NCI-H187 (cell line): Measurements from ENCODE around the gene KRT28.

ENCODE experiments used
- DNase-seq, 2 experiments: peaks; one replicate each; lab custom pipeline; 2025; lab: John Stamatoyannopoulos, UW

KRT28 gene, protein sequence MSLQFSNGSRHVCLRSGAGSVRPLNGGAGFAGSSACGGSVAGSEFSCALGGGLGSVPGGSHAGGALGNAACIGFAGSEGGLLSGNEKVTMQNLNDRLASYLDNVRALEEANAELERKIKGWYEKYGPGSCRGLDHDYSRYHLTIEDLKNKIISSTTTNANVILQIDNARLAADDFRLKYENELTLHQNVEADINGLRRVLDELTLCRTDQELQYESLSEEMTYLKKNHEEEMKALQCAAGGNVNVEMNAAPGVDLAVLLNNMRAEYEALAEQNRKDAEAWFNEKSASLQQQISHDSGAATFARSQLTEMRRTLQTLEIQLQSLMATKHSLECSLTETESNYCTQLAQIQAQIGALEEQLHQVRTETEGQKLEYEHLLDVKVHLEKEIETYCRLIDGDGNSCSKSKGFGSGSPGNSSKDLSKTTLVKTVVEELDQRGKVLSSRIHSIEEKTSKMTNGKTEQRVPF

DNA sequence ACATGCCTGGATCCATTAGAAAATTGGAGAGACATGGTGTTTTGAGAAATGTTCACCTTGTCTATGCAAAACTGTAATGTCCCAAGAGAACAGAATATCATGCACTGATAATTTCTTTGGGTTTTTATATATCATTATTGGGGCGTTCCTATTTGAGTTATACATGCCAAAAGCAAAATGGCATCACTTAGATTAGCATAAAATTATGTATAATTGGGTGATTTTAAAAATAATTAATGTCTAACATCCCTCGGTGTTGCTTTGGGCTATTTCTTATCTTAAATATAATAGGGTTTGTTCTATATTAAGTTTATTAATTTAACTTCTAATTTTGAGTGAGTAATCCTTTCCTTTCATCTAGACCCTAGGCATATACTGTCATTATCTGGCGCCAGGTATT is at the start of gene KRT28:
Gene KRT28 (minus strand): TSS at position 101 of the 400 bp plus-strand sequence. CDS start 66 bp downstream, at position 35.
- DNase-seq: no peak

DNA sequence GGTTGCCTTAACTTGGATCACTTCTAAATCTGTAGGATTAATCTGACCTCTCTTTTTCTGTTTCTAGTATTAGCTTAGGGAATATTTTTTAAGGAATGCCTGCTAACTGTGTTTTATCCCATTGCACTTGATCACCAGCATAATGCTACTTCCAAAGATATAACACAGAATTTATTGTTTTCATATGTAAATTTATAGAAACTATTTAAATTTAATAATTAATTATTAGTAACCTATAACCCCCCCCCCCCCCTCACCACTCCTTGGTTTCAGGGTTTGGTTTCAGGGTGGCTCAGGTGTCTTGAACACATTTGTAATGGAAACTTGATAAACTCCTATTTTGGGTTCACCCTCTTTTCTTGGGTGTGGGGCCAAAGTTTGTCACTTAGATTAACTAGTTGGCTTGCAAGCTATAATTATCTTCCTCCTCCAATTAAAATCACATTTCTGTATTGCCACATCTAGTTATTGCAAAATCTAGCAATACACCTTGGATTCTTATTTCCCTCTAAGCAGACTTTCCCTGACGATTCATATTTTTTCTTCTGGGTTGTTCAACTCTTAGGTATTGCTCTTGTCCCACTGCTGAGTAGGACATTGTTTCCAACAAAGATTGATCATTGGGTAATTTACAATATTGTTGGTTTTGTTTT is 49.0 kb upstream of the KRT28 start:
- no peak for DNase-seq

DNA sequence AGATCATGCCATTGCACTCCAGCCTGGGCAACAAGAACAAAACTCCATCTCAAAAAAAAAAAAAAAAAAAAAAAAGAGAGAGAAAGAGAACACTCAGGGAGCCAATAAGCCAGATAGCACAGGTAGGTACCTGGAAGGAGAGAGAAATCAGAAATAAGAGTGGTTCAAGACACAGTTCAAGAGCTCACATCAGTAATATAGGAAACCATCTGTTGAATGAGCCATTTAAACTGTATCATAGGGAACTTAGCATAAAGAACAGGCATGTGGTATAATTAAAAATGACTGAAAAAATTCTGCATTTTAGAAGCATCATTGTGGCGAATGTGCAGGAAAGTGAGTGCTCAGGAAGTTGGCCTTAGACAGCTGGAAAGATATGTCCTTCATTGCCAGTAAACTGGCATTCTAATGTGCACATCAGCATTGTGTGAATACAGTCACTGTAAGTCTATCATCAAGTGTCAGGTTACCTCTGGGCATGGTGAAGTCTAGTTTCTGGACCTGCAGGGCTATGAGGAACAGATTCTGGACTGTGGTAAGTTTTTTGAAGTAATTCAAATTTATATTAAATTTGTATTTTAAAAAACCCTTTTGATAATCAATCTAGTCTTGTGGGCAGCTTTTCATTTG is 46.9 kb upstream of the KRT28 start:
- no peak for DNase-seq

DNA sequence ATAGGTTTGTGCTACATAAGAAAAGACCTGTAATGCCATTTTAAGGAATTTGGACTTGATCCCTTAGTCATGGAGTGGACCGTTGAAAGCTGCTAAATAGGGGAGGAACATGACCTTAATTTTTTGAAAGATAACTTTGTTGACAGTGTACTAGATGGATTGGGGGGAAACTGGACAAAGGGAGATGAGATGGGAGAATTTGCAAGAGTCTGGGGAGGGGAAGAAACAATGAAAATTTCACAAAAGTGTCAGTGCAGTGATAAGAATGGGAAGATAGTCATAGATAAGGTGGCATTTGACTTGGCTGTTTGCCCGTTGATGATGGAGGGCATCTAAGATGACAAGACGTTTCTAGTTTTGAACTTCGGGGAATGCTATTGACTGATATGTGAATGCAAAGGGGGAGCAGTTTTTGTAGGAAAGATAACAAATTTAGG is 44.9 kb upstream of the KRT28 start:
- DNase-seq: no peak

DNA sequence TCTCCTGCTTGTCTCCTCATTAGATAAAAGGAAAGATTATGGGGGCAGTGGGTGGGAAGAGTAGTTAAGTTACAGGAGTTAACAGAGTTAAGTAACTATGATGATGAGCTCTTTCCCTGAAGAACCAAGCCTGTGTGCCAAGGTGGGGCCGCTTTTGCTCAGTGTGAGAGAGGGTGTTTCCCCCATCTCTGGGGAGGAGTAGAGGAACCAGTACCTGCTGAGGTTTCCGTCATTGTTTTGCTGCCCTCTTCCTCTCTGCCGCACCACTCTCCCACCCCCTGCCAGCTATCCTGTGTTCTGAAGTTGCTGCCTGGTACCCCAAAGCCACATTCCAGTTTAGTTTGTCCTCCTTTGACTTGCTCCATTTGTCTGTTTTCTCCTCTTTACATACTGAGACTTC is 43.5 kb upstream of the KRT28 start:
- DNase-seq: no peak

DNA sequence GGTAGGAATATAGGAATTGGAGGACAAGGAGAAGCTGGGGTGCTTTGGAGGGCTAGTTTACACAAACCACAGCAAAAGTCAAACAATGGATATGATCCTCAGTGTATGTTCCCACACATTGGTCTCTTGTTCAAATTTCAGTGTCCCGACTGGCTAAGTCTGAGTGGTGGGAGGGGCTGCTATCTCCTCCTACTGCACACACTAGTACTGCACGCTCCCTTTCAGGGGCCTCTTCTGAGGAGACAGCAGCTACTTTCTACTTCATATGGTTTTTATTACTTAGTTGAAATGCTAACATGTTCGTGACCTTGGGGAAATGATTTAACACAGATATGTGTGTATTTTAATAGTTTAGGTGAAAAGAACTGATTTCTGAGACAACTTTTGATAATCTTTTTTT is 41.5 kb upstream of the KRT28 start:
- no peak for DNase-seq

DNA sequence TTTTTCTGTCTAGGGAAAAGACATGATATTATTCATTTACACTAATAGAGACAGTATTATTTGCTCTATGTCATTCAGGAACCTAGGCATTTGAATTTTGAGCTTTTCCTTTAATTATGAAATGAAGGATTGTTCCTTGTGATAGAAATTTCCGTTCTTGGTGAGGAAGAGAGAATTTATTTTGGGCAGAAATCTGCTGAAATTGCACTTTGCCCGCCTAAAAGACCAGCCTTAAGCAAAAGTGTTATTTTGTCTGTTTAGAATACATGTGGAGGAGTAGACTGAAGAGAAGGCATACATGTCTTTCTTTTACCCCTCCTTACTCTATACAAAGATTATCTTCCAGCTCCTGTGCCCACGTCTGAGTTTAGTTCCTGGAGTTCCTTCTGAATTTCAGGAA is 39.4 kb upstream of the KRT28 start:
- no peak for DNase-seq

DNA sequence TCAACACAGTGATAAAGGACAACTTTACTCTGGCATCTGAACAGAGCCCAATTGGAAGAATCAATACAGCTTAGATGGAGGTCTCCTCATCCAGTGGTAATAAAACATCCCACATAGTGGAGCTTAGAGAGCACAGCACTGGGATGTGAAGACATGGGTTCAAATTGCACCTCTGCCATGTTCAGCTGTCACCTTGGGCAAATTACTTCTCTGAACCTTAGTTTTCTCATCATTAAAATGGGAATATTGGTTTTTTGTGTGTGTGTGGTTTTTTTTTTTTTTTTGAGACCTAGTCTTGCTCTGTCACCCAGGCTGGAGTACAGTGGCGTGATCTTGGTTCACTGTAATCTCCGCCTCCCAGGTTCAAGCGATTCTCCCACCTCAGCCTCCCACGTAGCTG is 36.3 kb upstream of the KRT28 start:
- DNase-seq: no peak

DNA sequence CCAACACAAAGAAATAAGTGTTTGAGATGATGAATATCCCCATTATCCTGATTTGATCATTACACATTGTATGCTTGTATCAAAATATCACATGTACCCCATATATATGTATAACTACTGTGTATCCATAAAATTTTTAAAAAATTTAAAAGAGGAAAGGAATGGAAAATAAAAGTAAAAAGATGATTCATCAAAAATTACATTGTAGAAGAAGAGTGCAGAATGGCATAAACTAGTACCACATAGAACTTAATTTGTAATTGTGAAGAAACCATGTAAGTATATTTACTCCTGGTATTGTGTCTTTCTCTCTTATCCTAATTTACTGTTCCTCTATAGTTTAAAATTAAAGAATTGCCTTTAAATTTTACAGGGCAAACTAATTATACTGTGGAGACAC is 34.1 kb upstream of the KRT28 start:
- DNase-seq: no peak

DNA sequence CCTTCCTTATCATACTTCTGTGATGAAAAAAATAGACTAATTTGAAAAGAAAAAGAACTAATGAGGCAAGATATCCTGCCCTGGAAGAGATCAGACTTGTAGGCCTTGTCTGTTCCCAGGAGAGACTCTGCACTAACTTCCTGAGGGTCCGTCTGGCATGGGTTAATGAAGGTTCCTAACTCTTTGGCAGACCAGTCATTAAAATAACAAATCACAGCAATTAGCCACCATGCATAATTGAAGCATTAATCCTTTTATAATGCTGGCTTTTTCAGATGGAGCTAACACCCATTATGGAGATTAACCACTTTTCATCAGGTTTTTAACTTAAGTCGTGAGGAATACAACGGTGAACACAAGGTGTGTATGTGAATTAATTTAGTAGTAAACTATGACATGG is 33.1 kb upstream of the KRT28 start:
- no peak for DNase-seq

DNA sequence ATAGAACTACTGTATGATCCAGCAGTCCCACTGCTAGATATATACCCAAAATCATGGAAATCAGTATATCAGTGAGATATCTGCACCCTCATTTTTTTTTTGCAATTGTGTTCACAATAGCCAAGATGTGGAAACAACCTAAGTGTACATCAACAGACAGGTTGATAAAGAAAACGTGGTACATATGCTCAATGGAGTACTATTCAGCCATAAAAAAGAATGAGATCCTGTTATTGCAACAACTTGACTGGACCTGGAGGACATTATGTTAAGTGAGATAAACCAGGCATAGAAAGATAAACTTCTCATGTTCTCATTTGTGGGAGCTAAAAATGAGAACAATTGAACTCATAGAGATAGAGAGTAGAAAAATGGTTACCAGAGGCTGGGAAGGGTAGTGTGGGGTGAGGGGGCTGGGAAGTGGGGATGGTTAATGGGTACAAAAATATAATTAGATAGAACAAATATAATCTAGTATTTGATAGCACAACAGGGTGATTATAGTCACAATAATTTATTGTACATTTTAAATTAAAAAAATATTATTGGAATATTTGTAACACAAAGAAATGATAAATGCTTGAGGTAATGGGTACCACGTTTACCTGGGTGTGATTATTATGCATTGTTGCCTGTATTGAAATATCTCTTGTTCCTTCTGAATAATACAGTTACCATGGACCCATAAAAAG is 30.5 kb upstream of the KRT28 start:
- no peak for DNase-seq

DNA sequence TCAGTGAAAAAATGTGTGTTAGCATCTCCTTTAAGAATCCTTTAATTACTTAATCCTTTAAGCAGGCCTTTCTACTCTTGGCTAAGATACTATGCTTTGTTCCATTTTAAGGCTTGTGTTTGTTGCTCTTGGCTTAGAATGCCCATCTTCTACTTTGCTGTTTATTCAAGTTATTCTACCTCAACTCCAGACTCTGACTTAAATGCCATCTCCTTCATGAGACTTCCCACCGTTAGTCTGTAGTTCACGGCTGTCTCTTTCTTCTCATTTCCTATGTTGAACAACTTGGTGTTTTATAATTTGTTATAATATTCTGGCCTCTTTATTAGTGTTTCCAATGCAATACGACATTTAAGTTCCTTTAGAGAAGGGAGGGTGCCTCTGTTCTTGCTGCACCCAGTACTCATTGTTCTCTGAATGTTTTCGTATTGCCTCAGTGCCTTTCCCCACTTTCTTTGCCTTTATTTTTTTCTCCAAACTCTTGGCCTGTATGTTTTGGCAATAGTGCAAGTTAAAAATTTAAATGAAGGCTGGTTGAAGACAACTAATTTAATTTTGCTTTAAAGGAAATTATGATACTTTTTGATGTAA is 28.8 kb upstream of the KRT28 start:
- no peak for DNase-seq

DNA sequence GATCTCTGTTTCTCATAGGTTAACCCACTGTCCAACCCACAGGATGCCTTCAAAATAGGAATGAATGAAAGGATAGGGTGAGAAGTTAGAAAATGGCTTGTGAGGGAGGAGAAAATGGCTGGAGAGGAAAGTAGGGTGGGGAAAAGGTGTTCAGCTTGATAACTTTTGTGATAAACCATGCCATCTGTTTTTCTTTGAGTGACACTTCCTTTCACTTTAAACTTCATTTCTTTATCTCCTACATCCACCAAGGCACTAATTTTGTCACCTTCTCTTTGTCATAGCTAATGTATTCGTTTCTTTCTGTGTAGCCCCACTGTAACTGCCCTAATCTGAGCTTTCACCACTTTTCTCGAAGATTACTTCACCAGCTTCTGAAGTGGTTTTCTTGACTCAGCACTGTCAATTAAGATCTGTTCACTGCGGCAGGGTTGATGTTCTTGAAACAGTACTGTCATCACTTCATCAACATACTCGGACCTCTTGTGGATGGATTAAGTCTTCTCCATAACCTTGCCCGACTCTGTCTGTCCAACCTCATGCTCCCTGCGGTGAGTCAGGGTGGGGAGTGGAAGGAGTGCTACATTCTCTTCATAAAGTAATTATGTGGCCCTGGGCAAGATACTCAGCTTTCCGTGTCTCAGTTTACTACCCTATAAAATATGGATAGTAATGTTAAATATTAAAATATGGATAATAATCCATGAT is 28.1 kb upstream of the KRT28 start:
- no peak for DNase-seq

DNA sequence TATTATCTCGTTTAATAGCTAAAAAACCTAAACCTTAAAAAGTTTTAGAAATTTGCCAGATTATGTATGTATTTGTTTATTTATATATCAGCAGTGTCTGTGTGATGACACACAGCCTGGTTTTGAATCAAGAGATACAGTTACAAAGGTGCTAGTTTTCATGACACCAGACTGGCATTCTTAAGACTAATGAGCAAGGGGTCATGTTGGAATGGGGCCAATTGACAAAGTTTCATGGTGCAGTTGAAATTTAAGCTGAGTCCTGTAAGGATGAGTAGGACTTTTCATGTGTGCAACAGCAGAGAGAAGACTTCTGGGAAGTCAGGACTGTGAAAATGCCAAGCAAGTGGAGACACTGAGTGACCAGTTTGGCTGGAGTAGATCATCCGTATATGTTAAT is 25.8 kb upstream of the KRT28 start:
- DNase-seq: no peak

DNA sequence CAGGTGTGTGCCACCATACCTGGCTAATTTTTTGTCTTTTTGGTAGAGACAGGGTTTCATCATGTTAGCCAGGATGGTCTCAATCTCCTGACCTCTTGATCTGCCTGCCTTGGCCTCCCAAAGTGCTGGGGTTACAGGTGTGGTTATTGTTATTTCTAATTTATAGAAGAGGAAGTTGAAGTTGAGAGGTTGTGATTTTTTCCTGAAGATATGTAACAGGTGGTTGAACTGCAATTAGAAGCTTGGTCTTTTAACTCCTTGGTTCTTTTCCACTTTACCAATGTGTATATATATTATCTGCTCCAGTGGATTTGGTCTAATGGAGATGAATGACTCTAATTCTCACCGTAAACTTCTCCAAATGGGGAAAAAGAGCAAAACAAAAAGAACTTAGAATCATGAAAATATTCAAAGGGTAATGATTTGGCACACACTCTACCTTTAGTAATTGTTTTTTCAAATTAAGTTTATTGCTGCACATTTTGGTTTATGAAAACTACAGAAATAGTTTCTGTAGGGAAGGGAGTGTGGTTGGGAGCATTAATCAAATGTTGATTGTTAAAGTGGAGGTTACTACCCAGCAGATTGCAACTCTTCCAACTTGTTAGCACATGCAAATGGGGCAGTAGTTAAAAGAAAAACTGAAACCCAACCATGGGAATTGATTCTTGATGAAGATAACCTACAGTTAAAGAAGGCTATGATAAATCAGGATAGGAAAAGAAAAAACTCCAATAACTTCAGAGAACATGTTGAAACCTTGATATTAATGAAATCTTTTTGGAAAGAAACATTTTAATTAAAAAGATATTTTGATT is 24.5 kb upstream of the KRT28 start:
- DNase-seq: no peak

DNA sequence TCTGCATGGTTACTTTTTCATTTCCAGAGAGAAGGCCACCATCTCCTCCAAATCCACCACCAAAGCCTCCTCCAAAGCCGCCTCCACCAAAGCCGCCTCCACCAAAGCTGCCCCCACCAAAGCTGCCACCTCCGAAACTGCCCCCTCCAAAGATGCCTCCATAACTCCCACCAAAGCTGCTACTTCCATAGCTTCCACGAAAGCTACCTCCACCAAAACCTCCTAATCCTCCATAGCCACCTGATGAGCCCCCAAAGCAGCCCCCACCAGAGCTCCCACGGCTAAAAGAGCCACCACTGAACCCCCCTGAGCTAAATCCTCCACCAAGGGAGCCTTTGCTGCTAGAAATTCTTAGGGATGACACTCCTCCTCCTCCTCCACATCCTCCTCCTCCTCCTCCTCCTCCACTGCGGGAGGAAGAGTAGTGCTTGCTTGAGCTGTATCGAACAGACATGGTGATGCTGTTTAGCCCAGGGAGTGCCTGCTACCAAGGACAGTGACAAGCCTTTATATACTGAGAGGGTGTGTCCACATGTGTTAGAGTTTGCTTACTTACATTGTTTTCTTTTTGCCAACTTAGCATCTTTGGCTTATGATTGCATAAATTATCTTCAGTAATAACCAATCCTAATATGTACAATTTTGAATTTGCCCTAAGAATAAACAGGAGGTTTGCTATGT is 22.5 kb upstream of the KRT28 start, which contains the start of gene KRT10:
Gene KRT10 (minus strand): TSS at position 483 of the 681 bp plus-strand sequence. CDS start 29 bp downstream, at position 454.
- no peak for DNase-seq

DNA sequence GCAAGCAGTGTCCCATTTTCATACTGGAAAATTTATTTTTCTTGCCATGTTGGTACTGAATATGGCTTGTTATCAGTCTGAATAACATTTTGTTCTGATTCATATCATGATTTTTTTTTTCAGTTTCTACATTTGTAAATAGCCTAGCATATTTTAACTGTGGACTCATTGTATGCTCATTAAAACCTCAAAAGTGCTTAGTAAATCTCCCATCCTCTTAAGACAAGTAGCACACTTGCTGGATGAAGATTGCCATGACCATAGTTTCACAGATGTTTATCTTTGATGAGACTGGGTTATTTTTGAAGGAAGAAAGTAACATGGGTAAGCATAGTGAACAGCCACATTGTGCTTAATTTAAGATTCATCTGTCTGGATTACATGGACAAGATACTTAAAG is 21.8 kb upstream of the KRT28 start:
- DNase-seq: no peak

DNA sequence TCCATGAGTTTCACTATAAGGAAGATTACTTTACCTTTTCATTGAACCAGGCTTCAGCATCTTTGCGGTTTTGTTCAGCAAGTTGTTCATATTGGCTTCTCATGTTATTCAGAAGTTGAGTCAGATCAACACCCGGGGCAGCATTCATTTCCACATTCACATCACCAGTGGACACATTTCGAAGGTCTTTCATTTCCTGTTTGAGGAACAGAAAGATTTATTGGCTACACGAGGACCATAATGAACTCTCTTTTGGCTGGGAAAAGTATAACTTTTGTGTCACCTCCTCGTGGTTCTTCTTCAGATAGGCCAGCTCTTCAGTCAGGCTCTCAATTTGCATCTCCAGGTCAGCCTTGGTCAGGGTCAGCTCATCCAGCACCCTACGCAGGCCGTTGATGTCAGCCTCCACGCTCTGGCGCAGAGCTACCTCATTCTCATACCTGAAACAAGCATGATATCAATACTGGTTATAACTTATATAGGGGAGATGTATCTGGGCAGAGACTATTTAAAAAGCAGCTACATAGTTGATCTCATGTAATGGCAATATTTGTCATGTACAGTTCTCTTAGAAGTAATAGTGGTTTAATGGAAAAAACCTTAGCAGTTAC is 20.6 kb upstream of the KRT28 start:
- no peak for DNase-seq

DNA sequence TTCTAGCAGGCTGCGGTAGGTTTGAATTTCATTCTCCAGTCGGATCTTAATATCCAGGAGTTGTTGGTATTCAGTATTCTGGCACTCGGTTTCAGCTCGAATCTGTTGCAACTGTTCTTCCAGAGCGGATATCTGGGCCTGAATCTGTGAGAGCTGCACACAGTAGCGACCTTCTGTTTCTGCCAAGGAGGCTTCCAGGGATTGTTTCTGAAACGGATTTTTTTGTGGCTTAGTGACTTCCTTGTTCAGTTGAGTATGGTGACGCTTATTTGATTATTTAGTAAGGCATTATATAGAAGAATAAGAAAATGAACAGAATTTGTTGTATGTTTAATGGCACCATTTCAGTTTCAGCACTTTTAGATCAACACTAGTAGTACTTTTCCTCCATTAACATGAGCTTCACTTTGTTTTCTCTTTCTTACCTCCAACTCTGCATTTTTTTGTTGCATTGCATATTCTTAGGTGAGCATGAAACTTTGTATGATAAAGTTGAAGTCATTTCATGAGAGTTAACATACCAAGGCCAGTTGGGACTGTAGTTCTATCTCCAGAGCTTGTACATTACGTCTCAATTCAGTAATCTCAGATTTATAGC is 19.9 kb upstream of the KRT28 start:
- no peak for DNase-seq
